Neural cell (in vitro differentiated cells): ENCODE results near the gene PUM2.

ENCODE experiments used
- EP300 ChIP-seq: fragments of 450-650 bp; conservative IDR thresholded peaks from 2 replicates; pipeline ENCODE4 v1.6.1; 2014; ENCODE audit warnings: antibody characterized with exemption, mild to moderate bottlenecking, moderate library complexity; ENCODE audit not compliant: poor library complexity, severe bottlenecking
- EZH2 ChIP-seq: fragments of 200-600, 300-800 bp; shearing (Covaris generic), sonication (generic); IDR thresholded peaks from 2 replicates; pipeline ENCODE4 v1.6.1; 2014; ENCODE audit warnings: antibody characterized with exemption, low read length, borderline replicate concordance, mild to moderate bottlenecking; ENCODE audit not compliant: insufficient read depth, poor library complexity, severe bottlenecking
- MXI1 ChIP-seq: fragments of 450-650 bp; conservative IDR thresholded peaks from 2 replicates; pipeline ENCODE4 v1.6.1; 2014; ENCODE audit warnings: antibody characterized with exemption, mild to moderate bottlenecking; ENCODE audit not compliant: poor library complexity, severe bottlenecking
- POLR2AphosphoS5 ChIP-seq: IDR thresholded peaks from 2 replicates; pipeline ENCODE4 v1.6.1; 2012
- RAD21 ChIP-seq: fragments of 450-650 bp; conservative IDR thresholded peaks from 2 replicates; pipeline ENCODE4 v1.6.1; 2014; ENCODE audit warnings: antibody characterized with exemption, mild to moderate bottlenecking, moderate library complexity
- SMC3 ChIP-seq: fragments of 450-650 bp; conservative IDR thresholded peaks from 2 replicates; pipeline ENCODE4 v1.6.1; 2014; ENCODE audit warnings: antibody characterized with exemption, mild to moderate bottlenecking, moderate library complexity; ENCODE audit not compliant: poor library complexity
- TF ChIP-seq, protein P1 (sequence below): fragments of 450-650 bp; IDR thresholded peaks from 2 replicates; pipeline ENCODE4 v1.5.1; 2014; ENCODE audit warnings: antibody characterized with exemption, mild to moderate bottlenecking, moderate library complexity; ENCODE audit not compliant: poor library complexity, severe bottlenecking
- TF ChIP-seq, protein P2 (sequence below): IDR thresholded peaks from 2 replicates; pipeline ENCODE4 v1.6.1; 2012; ENCODE audit warnings: borderline replicate concordance

DNA sequence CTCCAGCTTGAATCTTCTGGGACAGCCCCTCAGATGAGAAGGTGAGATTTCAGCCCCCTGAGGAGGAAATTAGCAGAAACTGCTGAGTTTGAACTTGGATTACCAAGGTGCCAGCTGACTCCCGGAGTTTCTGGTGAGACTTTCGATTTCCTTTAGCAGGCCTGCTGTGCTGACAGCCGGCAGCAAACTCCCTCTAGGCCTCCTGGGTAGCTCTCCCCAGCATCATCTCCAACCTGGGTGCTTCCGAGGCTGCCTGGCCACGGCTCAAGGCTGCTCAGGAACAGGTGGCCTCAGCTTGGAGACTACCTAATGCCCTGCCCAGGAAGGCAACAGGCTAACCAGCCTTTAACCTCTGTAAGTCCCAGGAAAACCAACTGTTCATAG is 142.2 kb downstream of the PUM2 start:
- TF ChIP-seq, protein P1, sequence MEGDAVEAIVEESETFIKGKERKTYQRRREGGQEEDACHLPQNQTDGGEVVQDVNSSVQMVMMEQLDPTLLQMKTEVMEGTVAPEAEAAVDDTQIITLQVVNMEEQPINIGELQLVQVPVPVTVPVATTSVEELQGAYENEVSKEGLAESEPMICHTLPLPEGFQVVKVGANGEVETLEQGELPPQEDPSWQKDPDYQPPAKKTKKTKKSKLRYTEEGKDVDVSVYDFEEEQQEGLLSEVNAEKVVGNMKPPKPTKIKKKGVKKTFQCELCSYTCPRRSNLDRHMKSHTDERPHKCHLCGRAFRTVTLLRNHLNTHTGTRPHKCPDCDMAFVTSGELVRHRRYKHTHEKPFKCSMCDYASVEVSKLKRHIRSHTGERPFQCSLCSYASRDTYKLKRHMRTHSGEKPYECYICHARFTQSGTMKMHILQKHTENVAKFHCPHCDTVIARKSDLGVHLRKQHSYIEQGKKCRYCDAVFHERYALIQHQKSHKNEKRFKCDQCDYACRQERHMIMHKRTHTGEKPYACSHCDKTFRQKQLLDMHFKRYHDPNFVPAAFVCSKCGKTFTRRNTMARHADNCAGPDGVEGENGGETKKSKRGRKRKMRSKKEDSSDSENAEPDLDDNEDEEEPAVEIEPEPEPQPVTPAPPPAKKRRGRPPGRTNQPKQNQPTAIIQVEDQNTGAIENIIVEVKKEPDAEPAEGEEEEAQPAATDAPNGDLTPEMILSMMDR: no peak
- TF ChIP-seq RAD21 (no peak), POLR2AphosphoS5 (no peak), EZH2 (no peak), MXI1 (no peak), EP300 (no peak), SMC3 (no peak)
- TF ChIP-seq, protein P2, sequence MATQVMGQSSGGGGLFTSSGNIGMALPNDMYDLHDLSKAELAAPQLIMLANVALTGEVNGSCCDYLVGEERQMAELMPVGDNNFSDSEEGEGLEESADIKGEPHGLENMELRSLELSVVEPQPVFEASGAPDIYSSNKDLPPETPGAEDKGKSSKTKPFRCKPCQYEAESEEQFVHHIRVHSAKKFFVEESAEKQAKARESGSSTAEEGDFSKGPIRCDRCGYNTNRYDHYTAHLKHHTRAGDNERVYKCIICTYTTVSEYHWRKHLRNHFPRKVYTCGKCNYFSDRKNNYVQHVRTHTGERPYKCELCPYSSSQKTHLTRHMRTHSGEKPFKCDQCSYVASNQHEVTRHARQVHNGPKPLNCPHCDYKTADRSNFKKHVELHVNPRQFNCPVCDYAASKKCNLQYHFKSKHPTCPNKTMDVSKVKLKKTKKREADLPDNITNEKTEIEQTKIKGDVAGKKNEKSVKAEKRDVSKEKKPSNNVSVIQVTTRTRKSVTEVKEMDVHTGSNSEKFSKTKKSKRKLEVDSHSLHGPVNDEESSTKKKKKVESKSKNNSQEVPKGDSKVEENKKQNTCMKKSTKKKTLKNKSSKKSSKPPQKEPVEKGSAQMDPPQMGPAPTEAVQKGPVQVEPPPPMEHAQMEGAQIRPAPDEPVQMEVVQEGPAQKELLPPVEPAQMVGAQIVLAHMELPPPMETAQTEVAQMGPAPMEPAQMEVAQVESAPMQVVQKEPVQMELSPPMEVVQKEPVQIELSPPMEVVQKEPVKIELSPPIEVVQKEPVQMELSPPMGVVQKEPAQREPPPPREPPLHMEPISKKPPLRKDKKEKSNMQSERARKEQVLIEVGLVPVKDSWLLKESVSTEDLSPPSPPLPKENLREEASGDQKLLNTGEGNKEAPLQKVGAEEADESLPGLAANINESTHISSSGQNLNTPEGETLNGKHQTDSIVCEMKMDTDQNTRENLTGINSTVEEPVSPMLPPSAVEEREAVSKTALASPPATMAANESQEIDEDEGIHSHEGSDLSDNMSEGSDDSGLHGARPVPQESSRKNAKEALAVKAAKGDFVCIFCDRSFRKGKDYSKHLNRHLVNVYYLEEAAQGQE: no peak
